Measurements from ENCODE around the gene C16orf82. TPM values are rescaled to one million over a fixed set of nuclear protein-coding genes. Genes with fewer than 3 reads are reported as not detected.

C16orf82 gene
- total and polyA plus RNA-seq, 4 donors, result not detected

DNA sequence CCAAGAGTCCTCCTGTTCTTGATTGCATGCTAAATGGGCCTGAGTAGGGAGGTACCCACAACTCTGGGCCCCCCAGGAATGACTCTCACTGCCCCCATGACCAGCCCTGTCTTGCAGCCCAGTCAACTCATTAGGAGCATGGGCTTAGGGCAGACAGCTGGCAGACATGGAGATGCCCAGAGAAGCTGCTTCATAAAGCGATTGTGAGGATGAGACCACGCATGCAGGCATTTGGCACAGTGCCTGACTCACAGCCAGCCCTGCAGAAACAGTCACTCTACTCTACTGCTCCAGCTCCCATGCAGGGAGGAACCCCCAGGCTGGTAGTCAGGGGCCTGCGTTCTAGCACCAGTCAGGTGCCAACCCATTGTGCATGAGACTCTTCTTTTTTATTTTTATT is 8.4 kb upstream of the C16orf82 start:
- no peak for ATAC-seq (ENCODE audit: insufficient read depth, low FRiP score)

DNA sequence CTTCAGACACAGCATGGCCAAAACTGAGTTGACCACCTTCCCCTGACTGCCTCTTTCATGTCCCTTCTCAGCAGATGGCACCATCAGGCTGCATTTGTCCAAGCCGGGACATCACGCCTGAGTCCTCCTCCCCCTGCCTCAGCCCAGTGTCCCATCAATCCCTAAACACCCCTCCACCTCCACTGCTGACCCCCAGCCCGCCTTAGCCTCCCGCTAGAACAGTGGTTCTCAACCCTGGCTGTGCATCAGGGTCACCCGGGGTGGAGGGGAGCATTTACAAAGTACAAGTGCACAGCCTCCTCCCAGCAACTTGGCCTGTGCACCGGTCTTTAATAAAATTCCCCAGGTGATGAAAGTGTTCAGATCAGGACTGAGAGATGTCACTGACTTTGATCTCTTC is 4.0 kb downstream of the C16orf82 start:
- TF ChIP-seq CTCF (IDR thresholded peaks at IDR 0.05; ENCODE audit: control extremely low read depth, extremely low read depth), result no peak
- ATAC-seq (ENCODE audit: insufficient read depth, low FRiP score), result no peak
- WGBS, 2 donors, result 74 to 80% methylated on average over 6 of the region's 6 CpGs
- Histone ChIP-seq H3K27ac (ENCODE audit: low read depth in 1 of 2, low read length in 1 of 2) (no peak overlapping the region), H3K9me3 (ENCODE audit: control insufficient read depth in 4 of 4, insufficient read depth in 3 of 4, low read length in 3 of 4) (peaks cover 0 to 16% (median 0%) of the 10 kb centered on the region in 4 donors), H3K27me3 (ENCODE audit: control insufficient read depth in 3 of 3, insufficient read depth in 3 of 3, low read length in 2 of 3) (peaks cover 3 to 12% (median 3%) of the 10 kb centered on the region in 3 donors), H3K4me3 (no peak overlapping the region), H3K9ac (ENCODE audit: insufficient read depth in 1 of 2, low read length in 2 of 2) (no peak overlapping the region), H3K4me1 (ENCODE audit: control insufficient read depth in 5 of 5, insufficient read depth in 5 of 5, low read length in 5 of 5) (peaks cover 0 to 2% (median 0%) of the 10 kb centered on the region in 5 donors), H3K36me3 (ENCODE audit: control insufficient read depth in 4 of 4, insufficient read depth in 4 of 4, low read length in 4 of 4) (no peaks in the 10 kb centered on the region)
- DNase-seq, result no peak

More for the DNA sequence above, 8.4 kb upstream of the C16orf82 start:
- no peak overlapping the region for H3K9ac ChIP-seq (ENCODE audit: insufficient read depth in 1 of 2, low read length in 2 of 2)
- no peaks in the 10 kb centered on the region for H3K36me3 ChIP-seq (ENCODE audit: control insufficient read depth in 4 of 4, insufficient read depth in 4 of 4, low read length in 4 of 4)
- no peaks in the 10 kb centered on the region for H3K4me1 ChIP-seq (ENCODE audit: control insufficient read depth in 5 of 5, insufficient read depth in 5 of 5, low read length in 5 of 5)
- no peak for TF ChIP-seq CTCF (IDR thresholded peaks at IDR 0.05; ENCODE audit: control extremely low read depth, extremely low read depth)
- 75 to 79% methylated on average over 3 of the region's 3 CpGs for WGBS, 2 donors
- H3K27ac ChIP-seq (ENCODE audit: low read depth in 1 of 2, low read length in 1 of 2), result no peak overlapping the region
- H3K9me3 ChIP-seq (ENCODE audit: control insufficient read depth in 4 of 4, insufficient read depth in 3 of 4, low read length in 3 of 4), result peaks cover 0 to 2% (median 0%) of the 10 kb centered on the region in 4 donors
- no peak for DNase-seq
- no peaks in the 10 kb centered on the region for H3K27me3 ChIP-seq (ENCODE audit: control insufficient read depth in 3 of 3, insufficient read depth in 3 of 3, low read length in 2 of 3)
- no peak overlapping the region for H3K4me3 ChIP-seq

DNA sequence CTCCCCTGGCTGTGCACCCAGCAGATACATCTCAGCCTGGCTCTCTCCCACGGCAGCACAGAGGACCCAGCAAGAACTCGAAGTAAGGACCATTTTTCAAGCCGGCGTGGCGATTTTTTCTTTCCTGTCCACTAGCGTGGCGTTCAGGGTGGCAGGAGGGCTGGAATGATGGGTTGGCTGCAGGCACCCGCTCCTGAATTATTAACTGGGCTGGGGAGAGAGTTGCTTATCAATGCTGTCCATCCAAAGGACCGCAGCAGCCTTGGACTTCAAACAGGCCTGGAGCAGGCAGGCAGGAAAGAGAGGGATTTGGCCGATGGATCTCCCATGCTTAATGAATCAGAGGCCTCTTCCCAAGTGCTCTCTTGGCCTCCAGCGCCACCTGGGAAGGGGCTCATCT is 7.0 kb downstream of the C16orf82 start:
- Histone ChIP-seq H3K9me3 (ENCODE audit: control insufficient read depth in 4 of 4, insufficient read depth in 3 of 4, low read length in 3 of 4) (peaks cover 0 to 17% (median 0%) of the 10 kb centered on the region in 4 donors), H3K9ac (ENCODE audit: insufficient read depth in 1 of 2, low read length in 2 of 2) (no peak overlapping the region), H3K27ac (ENCODE audit: low read depth in 1 of 2, low read length in 1 of 2) (no peak overlapping the region), H3K27me3 (ENCODE audit: control insufficient read depth in 3 of 3, insufficient read depth in 3 of 3, low read length in 2 of 3) (peaks cover 0 to 3% (median under 1%) of the 10 kb centered on the region in 3 donors), H3K36me3 (ENCODE audit: control insufficient read depth in 4 of 4, insufficient read depth in 4 of 4, low read length in 4 of 4) (no peaks in the 10 kb centered on the region), H3K4me3 (no peak overlapping the region), H3K4me1 (ENCODE audit: control insufficient read depth in 5 of 5, insufficient read depth in 5 of 5, low read length in 5 of 5) (no peaks in the 10 kb centered on the region)
- WGBS, 2 donors, result 84 to 85% methylated on average over 11 of the region's 11 CpGs
- no peak for DNase-seq
- ATAC-seq (ENCODE audit: insufficient read depth, low FRiP score), result no peak
- TF ChIP-seq CTCF (IDR thresholded peaks at IDR 0.05; ENCODE audit: control extremely low read depth, extremely low read depth), result no peak

DNA sequence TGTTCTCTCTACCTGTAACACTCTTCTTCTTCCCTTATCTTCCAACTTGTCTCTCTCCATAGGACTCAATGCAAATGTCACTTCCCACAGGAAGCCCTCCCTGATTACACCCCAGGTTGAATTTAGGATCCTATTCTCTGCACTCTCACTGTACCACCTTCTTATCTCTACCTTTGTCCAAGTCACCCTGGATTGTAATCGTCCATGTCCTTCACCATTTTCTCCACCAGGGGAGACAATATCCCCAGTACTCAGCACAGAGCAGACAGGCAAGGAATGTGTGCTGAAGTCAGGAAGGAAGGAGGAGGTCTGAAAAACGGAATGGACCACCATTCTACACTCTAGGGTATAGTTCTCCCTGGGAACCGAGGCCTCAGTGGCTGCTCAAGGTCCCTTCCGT is 14.2 kb downstream of the C16orf82 start:
- Histone ChIP-seq H3K9me3 (ENCODE audit: control insufficient read depth in 4 of 4, insufficient read depth in 3 of 4, low read length in 3 of 4) (peaks cover 0 to under 1% (median 0%) of the 10 kb centered on the region in 4 donors), H3K9ac (ENCODE audit: insufficient read depth in 1 of 2, low read length in 2 of 2) (no peak overlapping the region), H3K4me1 (ENCODE audit: control insufficient read depth in 5 of 5, insufficient read depth in 5 of 5, low read length in 5 of 5) (no peaks in the 10 kb centered on the region), H3K27me3 (ENCODE audit: control insufficient read depth in 3 of 3, insufficient read depth in 3 of 3, low read length in 2 of 3) (no peaks in the 10 kb centered on the region), H3K4me3 (no peak overlapping the region), H3K27ac (ENCODE audit: low read depth in 1 of 2, low read length in 1 of 2) (no peak overlapping the region), H3K36me3 (ENCODE audit: control insufficient read depth in 4 of 4, insufficient read depth in 4 of 4, low read length in 4 of 4) (no peaks in the 10 kb centered on the region)
- 22 to 24% methylated on average over 4 of the region's 4 CpGs for WGBS, 2 donors
- DNase-seq, result no peak
- no peak for ATAC-seq (ENCODE audit: insufficient read depth, low FRiP score)
- TF ChIP-seq CTCF (IDR thresholded peaks at IDR 0.05; ENCODE audit: control extremely low read depth, extremely low read depth), result no peak

All from lung (tissue), 12 donors.